Stomach (tissue), 9 donors: Measurements from ENCODE around the gene EPS8L3. TPM values are rescaled to one million over a fixed set of nuclear protein-coding genes. Genes with fewer than 3 reads are reported as not detected.

Experiments used
- DNase-seq, 2 donors: peaks; one replicate each; pipeline versions ENCODE4 v3.0.0 to v3.0.0-alpha.2; 2013 to 2019
- H3K27ac ChIP-seq, 5 donors: fragments of 200-600 bp in 4 of 5; sonication (generic) in 4 of 5; one replicate each; pipeline ENCODE4 v1.5.1; 2013 to 2019; ENCODE audit warnings: mild to moderate bottlenecking in 1 of 5, moderate library complexity in 1 of 5
- H3K27me3 ChIP-seq, 3 donors: fragments of 200-600 bp; sonication (generic); one replicate each; pipeline ENCODE4 v1.5.1; 2017 to 2019; ENCODE audit warnings: mixed run types in 1 of 3
- H3K36me3 ChIP-seq, 4 donors: fragments of 200-600 bp; sonication (generic); 1 replicate in 3 of 4; 2 replicates in 1 of 4; pipeline ENCODE4 v1.5.1; 2016 to 2019
- H3K4me1 ChIP-seq, 4 donors: fragments of 200-600 bp; sonication (generic); one replicate each; pipeline ENCODE4 v1.5.1; 2016 to 2019
- H3K4me3 ChIP-seq, 4 donors: fragments of 200-600 bp; sonication (generic) in 3 of 4; one replicate each; pipeline ENCODE4 v1.5.1; 2016 to 2019; ENCODE audit warnings: mild to moderate bottlenecking in 1 of 4
- H3K9me3 ChIP-seq, 4 donors: fragments of 200-600 bp; sonication (generic); one replicate each; pipeline ENCODE4 v1.5.1; 2016 to 2019
- EP300 ChIP-seq: sonication (generic); formaldehyde crosslinking; IDR thresholded peaks from one replicate; pipeline ENCODE4 v1.6.1; 2017; ENCODE audit warnings: antibody characterized with exemption
- POLR2A ChIP-seq, 4 donors: fragments of 450-650 bp; IDR thresholded peaks; one replicate each; pipeline ENCODE4 v1.6.1; 2016; ENCODE audit warnings: antibody characterized with exemption in 4 of 4, control low read depth in 2 of 4, mild to moderate bottlenecking in 1 of 4, moderate library complexity in 1 of 4
- POLR2AphosphoS5 ChIP-seq, 3 donors: sonication (generic); formaldehyde crosslinking; IDR thresholded peaks; one replicate each; pipeline ENCODE4 v1.6.1; 2016; ENCODE audit warnings: antibody characterized with exemption in 3 of 3
- WGBS, 5 donors: extraction: QIAGEN DNeasy Blood & Tissue Kit in 3 of 5; methylation state at CpG; one replicate each; pipeline versions ENCODE4 v1.1.5 to v1.1.7; 2013 to 2018; 5-methylcytosine and 5-hydroxymethylcytosine counted together
- intact Hi-C: fragments of 100-400 bp; cut with DNase I; formaldehyde crosslinking; loops from one replicate; pipeline ENCODE4 v1.15.1; 2023; ENCODE audit warnings: low total_unique reads
- polyA plus RNA-seq, 3 donors: library from polyadenylated mRNA; stranded (reverse); fragments of 200-250 nt; gene quantifications; one replicate each; pipeline ENCODE4 v1.2.3, GENCODE V29; 2013
- total RNA-seq, 5 donors: library from RNA; depleted of rRNA; stranded (reverse); fragments of >200 nt; gene quantifications; one replicate each; pipeline versions ENCODE4 v1.1.0 to v1.2.3, GENCODE V29; 2014 to 2016
- TF ChIP-seq, protein P1 (sequence below), 7 experiments: fragments of 450-650 bp in 4 of 7; fragments of 200-600 bp in 3 of 7; sonication (generic) in 3 of 7; IDR thresholded peaks; one replicate each; pipeline ENCODE4 v1.5.1; 2016 to 2019; ENCODE audit warnings: antibody characterized with exemption in 7 of 7, control low read depth in 2 of 7, mild to moderate bottlenecking in 1 of 7
- donor health status: healthy with polysubstance abuse.
- donor health status: Bipolar disorder and iron deficiency.
- donor health status: healthy.

Gene EPS8L3
- total and polyA plus RNA-seq, 8 donors, result 9.5 to 299 (median 34.3) TPM

DNA sequence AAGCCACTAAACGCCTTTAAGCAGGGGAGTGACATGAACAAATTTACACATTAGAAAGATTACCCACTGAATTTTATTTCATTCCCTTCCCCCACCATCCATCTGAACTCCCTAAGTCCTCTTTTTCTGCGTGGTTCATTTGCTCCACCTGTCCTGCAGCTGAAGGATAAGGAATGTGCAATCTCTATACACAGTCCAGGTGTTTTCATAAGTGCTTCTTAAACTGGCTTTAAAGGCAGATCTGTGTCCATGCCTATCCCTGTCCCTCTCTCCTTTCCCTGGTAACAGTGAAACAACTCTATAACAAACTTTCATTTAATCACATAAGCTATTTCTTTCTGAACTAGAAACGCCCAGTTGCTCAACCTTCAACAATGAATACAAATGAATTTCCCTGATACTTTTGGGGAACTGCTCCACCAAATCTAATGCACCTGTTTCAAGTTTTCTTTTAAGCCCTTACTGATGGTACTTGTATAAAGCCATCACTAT, 31.3 kb downstream of the EPS8L3 start:
- no peaks in the 10 kb centered on the region for H3K9me3 ChIP-seq
- peak in 1 of 2 donors; percentile 23 for DNase-seq
- no peak overlapping the region for H3K4me3 ChIP-seq
- WGBS, 5 donors, result 21 to 48% (median 34%) methylated on average over 3 of the region's 3 CpGs
- no peaks in the 10 kb centered on the region for H3K27me3 ChIP-seq
- intact Hi-C loops, result no loop called here
- peaks cover 10 to 39% (median 25%) of the 10 kb centered on the region in 4 donors for H3K36me3 ChIP-seq
- H3K4me1 ChIP-seq, result peaks cover 0 to 18% (median 11%) of the 10 kb centered on the region in 4 donors
- no peak for TF ChIP-seq EP300
- TF ChIP-seq, protein P1, sequence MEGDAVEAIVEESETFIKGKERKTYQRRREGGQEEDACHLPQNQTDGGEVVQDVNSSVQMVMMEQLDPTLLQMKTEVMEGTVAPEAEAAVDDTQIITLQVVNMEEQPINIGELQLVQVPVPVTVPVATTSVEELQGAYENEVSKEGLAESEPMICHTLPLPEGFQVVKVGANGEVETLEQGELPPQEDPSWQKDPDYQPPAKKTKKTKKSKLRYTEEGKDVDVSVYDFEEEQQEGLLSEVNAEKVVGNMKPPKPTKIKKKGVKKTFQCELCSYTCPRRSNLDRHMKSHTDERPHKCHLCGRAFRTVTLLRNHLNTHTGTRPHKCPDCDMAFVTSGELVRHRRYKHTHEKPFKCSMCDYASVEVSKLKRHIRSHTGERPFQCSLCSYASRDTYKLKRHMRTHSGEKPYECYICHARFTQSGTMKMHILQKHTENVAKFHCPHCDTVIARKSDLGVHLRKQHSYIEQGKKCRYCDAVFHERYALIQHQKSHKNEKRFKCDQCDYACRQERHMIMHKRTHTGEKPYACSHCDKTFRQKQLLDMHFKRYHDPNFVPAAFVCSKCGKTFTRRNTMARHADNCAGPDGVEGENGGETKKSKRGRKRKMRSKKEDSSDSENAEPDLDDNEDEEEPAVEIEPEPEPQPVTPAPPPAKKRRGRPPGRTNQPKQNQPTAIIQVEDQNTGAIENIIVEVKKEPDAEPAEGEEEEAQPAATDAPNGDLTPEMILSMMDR (IDR thresholded peaks at IDR 0.05), result no peak
- no peak for TF ChIP-seq POLR2AphosphoS5 (IDR thresholded peaks at IDR 0.05)
- no peak for TF ChIP-seq POLR2A (IDR thresholded peaks at IDR 0.05)
- H3K27ac ChIP-seq, result peak overlapping the region in 4 of 5 donors; percentile 37 to 70 (median 51)

DNA sequence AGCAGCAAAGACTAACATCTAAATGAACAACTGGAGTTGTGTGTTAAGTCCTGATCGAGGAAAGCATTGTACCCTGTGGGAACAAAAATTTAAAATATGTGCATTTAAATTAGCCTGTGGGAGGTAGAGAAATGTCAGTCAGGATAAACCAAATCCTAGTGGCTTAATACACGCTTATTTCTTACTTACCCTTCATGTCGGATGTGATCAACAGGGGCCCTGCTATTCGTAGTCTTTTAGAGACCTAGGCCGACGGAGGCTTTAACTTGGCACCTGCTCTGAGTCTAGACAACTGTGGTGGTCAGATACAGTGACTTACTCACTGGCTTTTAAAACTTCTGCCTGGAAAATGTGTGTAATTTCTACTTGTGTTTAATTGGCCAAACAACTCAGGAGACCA, 33.1 kb downstream of the EPS8L3 start:
- no peak for DNase-seq
- peaks cover 0 to 23% (median 10%) of the 10 kb centered on the region in 4 donors for H3K36me3 ChIP-seq
- WGBS, 5 donors, result 72 to 88% (median 77%) methylated on average over 6 of the region's 6 CpGs
- no peaks in the 10 kb centered on the region for H3K27me3 ChIP-seq
- intact Hi-C loops, result no loop called here
- TF ChIP-seq, protein P1 (IDR thresholded peaks at IDR 0.05), result no peak
- TF ChIP-seq POLR2AphosphoS5 (IDR thresholded peaks at IDR 0.05) (no peak), EP300 (no peak), POLR2A (IDR thresholded peaks at IDR 0.05) (no peak)
- H3K4me1 ChIP-seq, result peaks cover 0 to 22% (median 12%) of the 10 kb centered on the region in 4 donors
- no peak overlapping the region for H3K27ac ChIP-seq
- H3K4me3 ChIP-seq, result no peak overlapping the region
- H3K9me3 ChIP-seq, result no peaks in the 10 kb centered on the region

DNA sequence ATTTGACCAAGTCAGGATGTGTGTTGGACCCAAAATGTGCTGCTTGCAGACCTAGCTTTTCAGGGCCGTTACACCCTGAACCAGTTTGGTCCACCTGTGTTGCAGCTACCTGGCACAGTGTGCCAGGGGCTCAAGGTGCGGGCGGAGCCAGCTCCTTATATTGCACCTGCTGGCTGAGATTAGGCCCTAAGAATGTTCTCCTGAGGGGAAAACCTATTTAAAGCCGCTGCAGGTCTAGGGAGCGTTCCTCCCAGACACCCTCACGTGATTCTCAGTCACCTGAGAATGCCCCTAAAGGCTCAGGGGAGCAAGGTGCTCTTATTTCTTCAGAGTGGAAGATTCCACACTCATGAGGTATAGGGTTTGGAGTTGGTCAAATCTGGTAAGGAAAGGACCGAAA, 34.9 kb downstream of the EPS8L3 start:
- no peaks in the 10 kb centered on the region for H3K9me3 ChIP-seq
- no peaks in the 10 kb centered on the region for H3K27me3 ChIP-seq
- intact Hi-C loops, result no loop called here
- H3K27ac ChIP-seq, result peak overlapping the region in 3 of 5 donors; percentile 27 to 46 (median 40)
- peak; percentile 14 to 61 for DNase-seq
- peaks cover 3 to 31% (median 16%) of the 10 kb centered on the region in 4 donors for H3K4me1 ChIP-seq
- TF ChIP-seq, protein P1 (IDR thresholded peaks at IDR 0.05), result no peak
- TF ChIP-seq POLR2A (IDR thresholded peaks at IDR 0.05) (no peak), EP300 (no peak), POLR2AphosphoS5 (IDR thresholded peaks at IDR 0.05) (no peak)
- H3K36me3 ChIP-seq, result peaks cover 0 to 8% (median 0%) of the 10 kb centered on the region in 4 donors
- H3K4me3 ChIP-seq, result no peak overlapping the region
- WGBS, 5 donors, result 40 to 70% (median 46%) methylated on average over 7 of the region's 7 CpGs

DNA sequence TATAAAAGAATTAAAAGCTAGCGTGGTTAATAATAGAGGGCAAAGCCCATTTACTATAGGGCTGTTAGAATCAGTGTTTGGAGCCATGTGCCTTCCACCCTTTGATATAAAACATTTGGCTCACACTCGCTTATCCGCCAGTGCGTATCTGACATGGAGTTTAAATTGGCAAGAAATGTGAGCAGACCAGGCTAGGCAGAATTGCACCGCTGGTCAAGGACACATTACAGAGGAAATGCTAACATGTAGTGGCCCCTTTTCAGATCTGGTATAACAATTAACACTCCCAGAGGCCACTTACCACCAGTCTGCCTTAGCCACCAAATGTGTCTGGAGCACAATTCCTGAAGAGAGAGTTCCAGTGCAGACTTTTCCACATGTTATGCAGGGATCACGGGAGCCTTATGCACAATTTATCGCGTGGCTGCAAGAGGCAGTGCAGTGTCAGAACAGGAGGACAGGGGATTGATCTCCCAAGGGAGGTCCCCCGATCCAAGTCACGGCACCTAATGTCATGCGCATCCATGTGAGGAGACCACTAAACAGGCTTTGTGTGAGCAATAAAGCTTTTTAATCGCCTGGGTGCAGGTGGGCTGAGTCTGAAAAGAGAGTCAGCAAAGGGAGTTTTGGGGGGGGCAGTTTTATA, 36.9 kb downstream of the EPS8L3 start:
- no peak for DNase-seq
- no peak for TF ChIP-seq POLR2AphosphoS5 (IDR thresholded peaks at IDR 0.05)
- TF ChIP-seq POLR2A (IDR thresholded peaks at IDR 0.05), result no peak
- TF ChIP-seq, protein P1 (IDR thresholded peaks at IDR 0.05), result no peak
- TF ChIP-seq EP300, result no peak
- H3K4me3 ChIP-seq, result peak overlapping the region in 2 of 4 donors; percentile 2 to 9
- no peaks in the 10 kb centered on the region for H3K36me3 ChIP-seq
- H3K27ac ChIP-seq, result peak overlapping the region in 3 of 5 donors; percentile 13 to 66 (median 46)
- WGBS, 5 donors, result 79 to 86% (median 83%) methylated on average over 12 of the region's 12 CpGs
- peaks cover 5 to 35% (median 17%) of the 10 kb centered on the region in 4 donors for H3K4me1 ChIP-seq
- no peaks in the 10 kb centered on the region for H3K9me3 ChIP-seq
- intact Hi-C loops, result no loop called here
- H3K27me3 ChIP-seq, result no peaks in the 10 kb centered on the region
